Psoas muscle (tissue), 8 donors: ENCODE data around the gene HABP2. TPM values are rescaled to one million over a fixed set of nuclear protein-coding genes. Genes with fewer than 3 reads are reported as not detected.
A peak's percentile ranks its signal among the peaks of the same experiment; 100 is the strongest.

ENCODE experiments used
- ATAC-seq, 4 donors: fragments of 200-7000 bp; cut with Tn5 transposase; one replicate each; pipeline ENCODE4 v1.9.1; 2020; ENCODE audit warnings: moderate library complexity in 3 of 4, mild to moderate bottlenecking in 2 of 4
- DNase-seq, 2 donors: peaks; one replicate each; pipeline ENCODE4 v3.0.0-alpha.2; 2020
- H3K27ac ChIP-seq: fragments of 200-600 bp; one replicate; pipeline ENCODE4 v1.8.0; 2022
- H3K27me3 ChIP-seq, 3 donors: fragments of 200-600 bp in 1 of 3; one replicate each; pipeline versions ENCODE4 v1.6.1 to v1.8.0; 2013 to 2022; ENCODE audit warnings: low read length in 2 of 3, mild to moderate bottlenecking in 2 of 3, moderate library complexity in 1 of 3; ENCODE audit not compliant: insufficient read depth in 3 of 3
- H3K36me3 ChIP-seq, 2 donors: fragments of 200-600 bp in 1 of 2; one replicate each; pipeline versions ENCODE4 v1.6.1 to v1.8.0; 2013 to 2022; ENCODE audit warnings: low read depth in 1 of 2, mild to moderate bottlenecking in 1 of 2, moderate library complexity in 1 of 2; ENCODE audit not compliant: insufficient read depth in 1 of 2
- H3K4me1 ChIP-seq: fragments of 200-600 bp; one replicate; pipeline ENCODE4 v1.8.0; 2022
- H3K4me3 ChIP-seq: fragments of 200-600 bp; one replicate; pipeline ENCODE4 v1.8.0; 2022; ENCODE audit warnings: mild to moderate bottlenecking
- H3K9me3 ChIP-seq: fragments of 200-600 bp; one replicate; pipeline ENCODE4 v1.8.0; 2022
- WGBS, 3 donors: extraction: QIAGEN DNeasy Blood & Tissue Kit; methylation state at CpG; one replicate each; pipeline versions ENCODE4 v1.1.6 to v1.1.7; 2013; 5-methylcytosine and 5-hydroxymethylcytosine counted together
- intact Hi-C, 2 donors: fragments of 100-400 bp; cut with DNase I; formaldehyde crosslinking; loops; one replicate each; pipeline versions ENCODE4 v1.11.0 to v1.14.2; 2022
- polyA plus RNA-seq, 3 donors: library from polyadenylated mRNA; stranded (reverse); fragments of 200-250 nt; gene quantifications; one replicate each; pipeline ENCODE4 v1.2.3, GENCODE V29; 2013
- total RNA-seq, 4 donors: library from RNA; stranded (reverse); fragmentation: NEBNext Ultra II Directional in 2 of 4; extraction: Animal tissue kit (Norgen Biotek cat#: 25700) in 2 of 4; gene quantifications; one replicate each; pipeline versions ENCODE4 v1.2.1 to v1.2.4, GENCODE V29; 2021 to 2023
- TF ChIP-seq, protein P1 (sequence below): fragments of 200-600 bp; IDR thresholded peaks from one replicate; pipeline ENCODE4 v1.8.0; 2022; ENCODE audit warnings: antibody characterized with exemption
- donor health status: healthy with polysubstance abuse.
- donor health status: DM: no; HTN: no; CAD: no; lungs with moderate emphysema.
- donor health status: Bipolar disorder and iron deficiency.
- donor health status: healthy.
- donor health status: DM: yes; HTN: yes; CAD: no.
- donor health status: DM: no; HTN: no; CAD: no.
- donor health status: DM: no; HTN: no; CAD: no.
- donor health status: DM: yes; HTN: yes; CAD: no.

Gene HABP2
- total and polyA plus RNA-seq, 7 donors: 0.01 to 0.16 (median 0.13) TPM; not detected in 2

DNA sequence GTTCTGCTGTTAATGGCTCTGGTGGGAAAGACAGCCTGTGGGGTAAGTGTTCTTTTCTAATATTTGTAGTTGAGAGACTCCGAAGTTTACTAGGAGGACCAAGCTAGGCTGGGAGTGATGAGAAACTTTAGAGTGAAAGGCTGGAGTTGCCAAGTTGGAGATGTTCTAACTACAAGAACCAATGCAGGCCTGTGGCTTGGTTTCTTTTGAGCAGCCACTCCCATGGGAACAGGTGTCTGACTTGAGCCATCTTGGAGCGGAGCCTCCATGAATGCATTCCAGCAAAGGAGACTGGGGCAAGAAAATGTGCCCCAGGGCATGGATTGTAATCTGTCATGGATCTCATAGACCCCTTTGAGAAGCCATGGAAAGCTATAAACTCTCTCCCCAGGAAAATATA is 296 bp downstream of the HABP2 start:
- peaks cover 6% of the 10 kb centered on the region for H3K4me1 ChIP-seq
- no peak overlapping the region for H3K4me3 ChIP-seq
- intact Hi-C loops: no loop called here
- H3K27me3 ChIP-seq: no peaks in the 10 kb centered on the region
- no peaks in the 10 kb centered on the region for H3K36me3 ChIP-seq
- WGBS, 3 donors: 55 to 95% (median 63%) methylated on average over 2 of the region's 2 CpGs
- TF ChIP-seq, protein P1, sequence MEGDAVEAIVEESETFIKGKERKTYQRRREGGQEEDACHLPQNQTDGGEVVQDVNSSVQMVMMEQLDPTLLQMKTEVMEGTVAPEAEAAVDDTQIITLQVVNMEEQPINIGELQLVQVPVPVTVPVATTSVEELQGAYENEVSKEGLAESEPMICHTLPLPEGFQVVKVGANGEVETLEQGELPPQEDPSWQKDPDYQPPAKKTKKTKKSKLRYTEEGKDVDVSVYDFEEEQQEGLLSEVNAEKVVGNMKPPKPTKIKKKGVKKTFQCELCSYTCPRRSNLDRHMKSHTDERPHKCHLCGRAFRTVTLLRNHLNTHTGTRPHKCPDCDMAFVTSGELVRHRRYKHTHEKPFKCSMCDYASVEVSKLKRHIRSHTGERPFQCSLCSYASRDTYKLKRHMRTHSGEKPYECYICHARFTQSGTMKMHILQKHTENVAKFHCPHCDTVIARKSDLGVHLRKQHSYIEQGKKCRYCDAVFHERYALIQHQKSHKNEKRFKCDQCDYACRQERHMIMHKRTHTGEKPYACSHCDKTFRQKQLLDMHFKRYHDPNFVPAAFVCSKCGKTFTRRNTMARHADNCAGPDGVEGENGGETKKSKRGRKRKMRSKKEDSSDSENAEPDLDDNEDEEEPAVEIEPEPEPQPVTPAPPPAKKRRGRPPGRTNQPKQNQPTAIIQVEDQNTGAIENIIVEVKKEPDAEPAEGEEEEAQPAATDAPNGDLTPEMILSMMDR: no peak
- ATAC-seq (peak in 1 of 4 donors; percentile 79), DNase-seq (no peak)
- no peak overlapping the region for H3K27ac ChIP-seq
- H3K9me3 ChIP-seq: no peaks in the 10 kb centered on the region

DNA sequence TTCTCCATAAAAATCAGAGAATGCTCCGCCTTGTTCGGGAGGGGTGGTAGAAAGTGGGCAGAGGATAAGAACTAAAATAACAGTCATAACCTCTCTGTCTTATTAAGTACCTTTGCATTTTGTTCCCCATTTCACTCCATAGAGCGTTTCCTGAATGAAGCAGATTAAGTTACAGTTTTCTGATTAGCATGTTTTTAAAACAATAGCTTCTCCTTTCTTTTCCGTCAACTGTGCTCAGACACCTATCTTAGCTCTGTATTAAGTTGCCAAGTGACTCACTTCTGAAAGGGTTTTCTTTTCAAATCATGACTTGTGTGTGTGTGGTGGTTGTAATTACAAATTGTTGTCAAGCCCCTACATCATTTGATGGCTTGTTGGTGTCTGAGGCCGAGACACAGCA is 1.4 kb downstream of the HABP2 start:
- intact Hi-C loops: no loop called here
- Histone ChIP-seq H3K27me3 (no peaks in the 10 kb centered on the region), H3K27ac (no peak overlapping the region), H3K4me3 (no peak overlapping the region), H3K4me1 (peaks cover 6% of the 10 kb centered on the region), H3K9me3 (no peaks in the 10 kb centered on the region), H3K36me3 (no peaks in the 10 kb centered on the region)
- no peak for DNase-seq
- 68 to 81% (median 75%) methylated on average over 5 of the region's 5 CpGs for WGBS, 3 donors
- ATAC-seq: no peak
- TF ChIP-seq, protein P1: no peak

DNA sequence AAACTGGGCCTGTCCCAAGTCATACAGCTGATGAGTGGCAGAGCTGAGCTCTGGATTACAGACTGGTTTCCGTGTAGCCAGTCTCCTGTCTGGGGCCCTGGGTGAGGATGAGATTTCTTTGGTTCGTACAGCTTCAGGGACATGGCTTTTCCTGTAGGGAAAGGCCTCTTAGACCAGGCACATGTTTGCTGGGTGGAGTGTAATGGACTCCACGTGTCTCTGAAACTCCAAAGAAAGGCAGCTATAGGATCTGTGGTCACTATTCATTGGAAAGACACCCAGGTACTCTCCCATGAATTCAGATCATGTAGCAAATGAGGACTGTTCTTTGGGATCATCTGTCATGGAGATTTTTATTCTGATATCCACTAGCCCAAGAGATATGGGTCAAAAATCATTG is 2.4 kb downstream of the HABP2 start:
- Histone ChIP-seq H3K27me3 (no peaks in the 10 kb centered on the region), H3K36me3 (no peaks in the 10 kb centered on the region), H3K4me1 (peaks cover 6% of the 10 kb centered on the region), H3K9me3 (no peaks in the 10 kb centered on the region), H3K4me3 (no peak overlapping the region), H3K27ac (no peak overlapping the region)
- intact Hi-C loops: no loop called here
- DNase-seq (no peak), ATAC-seq (no peak)
- WGBS, 3 donors: 86 to 100% (median 95%) methylated on average over 3 of the region's 3 CpGs
- TF ChIP-seq, protein P1: no peak

DNA sequence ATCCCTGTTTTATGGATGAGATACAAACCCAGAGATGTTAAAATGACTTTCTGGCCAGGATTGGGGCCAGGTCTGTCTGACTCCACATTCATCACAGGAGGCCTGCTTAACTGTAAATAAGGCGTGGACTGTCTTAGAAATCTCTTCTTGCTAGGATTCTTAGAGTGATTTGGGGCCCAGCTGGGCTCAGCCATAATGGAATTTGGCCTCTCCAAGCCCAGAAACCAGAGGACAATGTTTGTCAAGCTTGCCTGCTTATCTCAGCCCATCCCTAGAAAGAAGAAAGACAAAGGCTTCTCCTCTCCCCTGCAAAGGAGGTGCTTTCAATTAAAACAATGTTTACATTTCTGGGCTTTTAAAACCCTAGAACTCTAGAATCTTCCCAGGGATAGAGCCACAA is 2.9 kb downstream of the HABP2 start:
- Histone ChIP-seq H3K4me3 (no peak overlapping the region), H3K27ac (no peak overlapping the region), H3K36me3 (no peaks in the 10 kb centered on the region), H3K4me1 (peaks cover 6% of the 10 kb centered on the region), H3K9me3 (no peaks in the 10 kb centered on the region), H3K27me3 (no peaks in the 10 kb centered on the region)
- WGBS, 3 donors: 100% methylated on average over 1 of the region's 1 CpG
- intact Hi-C loops: no loop called here
- TF ChIP-seq, protein P1: no peak
- DNase-seq (no peak), ATAC-seq (no peak)

DNA sequence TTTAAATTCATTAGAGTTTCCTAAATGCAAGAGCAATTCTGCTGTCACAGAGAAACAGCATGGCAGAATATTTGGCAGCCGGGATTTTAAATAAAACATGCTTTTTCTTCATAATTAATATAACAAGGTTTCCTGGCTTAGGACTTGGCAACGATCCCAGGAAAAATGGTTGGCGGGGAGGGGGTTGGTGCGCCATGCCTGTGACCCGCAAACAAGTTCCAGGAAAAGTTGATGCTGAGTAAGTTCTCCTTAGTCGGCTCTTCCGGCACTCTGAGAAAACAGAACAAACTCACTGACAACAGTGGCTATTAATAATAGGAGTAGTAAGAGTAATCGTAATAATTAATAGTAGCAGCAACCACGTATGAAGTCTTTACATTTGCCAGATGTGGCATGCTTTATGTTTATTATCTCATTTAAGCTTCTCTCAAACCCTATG is 4.6 kb downstream of the HABP2 start:
- 34 to 45% (median 42%) methylated on average over 9 of the region's 9 CpGs for WGBS, 3 donors
- Histone ChIP-seq H3K4me3 (no peak overlapping the region), H3K27ac (no peak overlapping the region), H3K36me3 (no peaks in the 10 kb centered on the region), H3K9me3 (no peaks in the 10 kb centered on the region), H3K27me3 (no peaks in the 10 kb centered on the region), H3K4me1 (peaks cover 19% of the 10 kb centered on the region)
- no peak for DNase-seq
- intact Hi-C loops: no loop called here
- no peak for ATAC-seq
- TF ChIP-seq, protein P1: no peak
